Myocyte (in vitro differentiated cells): ENCODE results near the gene TICRR. TPM values are rescaled to one million over a fixed set of nuclear protein-coding genes. Genes with fewer than 3 reads are reported as not detected.

ENCODE experiments used
- DNase-seq: peaks from one replicate; pipeline ENCODE4 v3.0.0-alpha.2; 2012; ENCODE audit warnings: low read depth
- total RNA-seq: library from RNA; depleted of rRNA; stranded (reverse); fragments of >200 nt; gene quantifications from 2 replicates; pipeline ENCODE4 v1.2.3, GENCODE V29; 2014

Gene TICRR
- total RNA-seq, 1 donor from 2014 or later = 0.19 TPM

GRCh38 chr15:89628806-89629715 lies 53.8 kb downstream of the TICRR start:
- no peak for DNase-seq

GRCh38 chr15:89629829-89630228 lies 54.6 kb downstream of the TICRR start:
- DNase-seq = no peak

- no peak for DNase-seq
These were observed 55.0 kb downstream of the TICRR start for GRCh38 chr15:89630260-89630659.

GRCh38 chr15:89630974-89631901 lies 56.0 kb downstream of the TICRR start:
- DNase-seq = no peak

GRCh38 chr15:89631902-89632264 lies 56.6 kb downstream of the TICRR start:
- no peak for DNase-seq

- DNase-seq = no peak
These were observed 57.5 kb downstream of the TICRR start for GRCh38 chr15:89632563-89633430.

- DNase-seq = no peak
These were observed 58.3 kb downstream of the TICRR start for GRCh38 chr15:89633585-89633984.

- DNase-seq = no peak
These were observed 65.0 kb downstream of the TICRR start for GRCh38 chr15:89640245-89640644.

- no peak for DNase-seq
These were observed 65.8 kb downstream of the TICRR start for GRCh38 chr15:89641053-89641452.

- DNase-seq = peak; percentile 17
These were observed 66.8 kb downstream of the TICRR start for GRCh38 chr15:89642106-89642505.

GRCh38 chr15:89645680-89646079 lies 70.4 kb downstream of the TICRR start:
- DNase-seq = no peak

- no peak for DNase-seq
These were observed 71.3 kb downstream of the TICRR start for GRCh38 chr15:89646416-89647141.

- peak; percentile 66 for DNase-seq
These were observed 72.1 kb downstream of the TICRR start for GRCh38 chr15:89647191-89647851.

- no peak for DNase-seq
These were observed 73.1 kb downstream of the TICRR start for GRCh38 chr15:89648106-89649012.

GRCh38 chr15:89649013-89649625 lies 73.8 kb downstream of the TICRR start:
- DNase-seq = no peak

- no peak for DNase-seq
These were observed 74.4 kb downstream of the TICRR start for GRCh38 chr15:89649716-89650115.

GRCh38 chr15:89652131-89652530 lies 76.9 kb downstream of the TICRR start:
- DNase-seq = no peak

- no peak for DNase-seq
These were observed 77.4 kb downstream of the TICRR start for GRCh38 chr15:89652666-89653065.
